GM19240 (cell line): Measurements from ENCODE around the gene SCFD2.
"Not testable (repeated sequence)": the region's sequence is repeated elsewhere in the genome, so short reads cannot be mapped to it uniquely, and the experiment has no call there.

ENCODE experiments used
- DNase-seq: peaks from one replicate; pipeline ENCODE4 v3.0.0; 2011; ENCODE audit warnings: low spot score; ENCODE audit not compliant: insufficient read length

SCFD2 gene

DNA sequence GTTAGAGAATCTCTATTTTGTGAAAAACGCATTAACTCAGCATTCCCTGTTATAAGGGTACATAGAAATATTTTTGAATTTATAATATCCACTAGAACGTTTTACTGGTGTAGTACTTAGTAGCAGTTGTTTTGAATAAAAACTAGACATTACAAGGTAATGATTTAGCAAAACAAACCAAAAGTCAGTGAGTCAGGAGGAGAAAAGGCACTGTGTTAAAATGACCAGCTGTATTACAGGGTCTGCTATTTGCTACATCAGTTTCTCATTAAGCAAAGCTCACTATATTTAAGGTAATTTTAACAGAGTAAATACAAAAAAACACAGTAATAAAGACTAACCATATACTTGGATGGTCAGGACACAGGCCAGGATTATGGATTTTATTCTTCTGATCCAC is 351.0 kb downstream of the SCFD2 start:
- DNase-seq, result no peak

DNA sequence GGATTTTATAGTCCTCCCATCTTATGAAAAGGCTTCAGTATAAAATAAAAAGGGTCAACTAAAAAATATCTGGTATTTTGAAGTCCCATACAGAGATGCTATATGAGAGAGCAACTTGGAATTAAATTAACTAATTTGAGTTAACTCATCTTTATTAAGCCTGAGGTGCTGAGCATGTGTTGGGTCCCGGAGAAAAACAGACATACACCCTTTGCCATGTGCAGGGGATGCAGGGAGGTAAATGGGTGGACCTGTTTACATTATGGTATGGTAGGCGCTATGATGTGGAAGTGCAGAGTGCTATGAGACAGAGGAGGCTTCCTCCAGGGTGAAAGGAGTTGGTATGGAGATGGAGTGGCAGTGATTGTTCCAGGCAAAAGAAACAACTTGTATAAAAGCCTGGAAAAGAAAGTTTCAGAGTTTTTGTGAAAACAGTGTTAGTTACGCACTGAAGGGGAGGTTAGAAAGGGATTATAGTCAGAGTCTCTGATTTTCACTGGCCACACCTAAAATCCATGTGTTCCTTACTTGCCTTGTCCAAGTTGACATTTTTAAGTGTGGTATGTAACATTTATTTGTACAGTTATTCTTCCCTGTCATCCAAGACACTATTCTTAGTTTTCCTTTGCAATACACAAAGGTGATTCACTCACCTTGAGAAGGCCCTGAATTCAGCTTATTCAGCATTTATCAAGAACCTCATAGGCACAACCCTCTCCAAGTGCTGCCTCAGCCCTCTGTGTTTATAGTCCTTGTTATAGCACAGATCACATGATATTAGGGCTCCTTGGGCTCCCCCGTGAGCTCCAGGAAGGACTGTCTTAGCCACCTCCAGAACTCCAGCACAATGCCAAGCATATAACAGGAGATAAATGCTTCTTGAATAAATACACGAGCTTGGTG is 351.7 kb downstream of the SCFD2 start:
- DNase-seq, result no peak

- no peak for DNase-seq
These were observed 353.1 kb downstream of the SCFD2 start for GRCh38 chr4:53012738-53013137.

- DNase-seq, result no peak
These were observed 354.5 kb downstream of the SCFD2 start for GRCh38 chr4:53011259-53011905.

GRCh38 chr4:53010318-53010717 is 355.5 kb downstream of the SCFD2 start:
- DNase-seq, result no peak

GRCh38 chr4:53009824-53010223 is 356.0 kb downstream of the SCFD2 start:
- no peak for DNase-seq

GRCh38 chr4:53007024-53007423 is 358.8 kb downstream of the SCFD2 start:
- no peak for DNase-seq

- no peak for DNase-seq
These were observed 360.1 kb downstream of the SCFD2 start for GRCh38 chr4:53005808-53006207.

GRCh38 chr4:53005149-53005546 is 360.7 kb downstream of the SCFD2 start:
- no peak for DNase-seq

- no peak for DNase-seq
These were observed 361.2 kb downstream of the SCFD2 start for GRCh38 chr4:53004497-53005148.

DNA sequence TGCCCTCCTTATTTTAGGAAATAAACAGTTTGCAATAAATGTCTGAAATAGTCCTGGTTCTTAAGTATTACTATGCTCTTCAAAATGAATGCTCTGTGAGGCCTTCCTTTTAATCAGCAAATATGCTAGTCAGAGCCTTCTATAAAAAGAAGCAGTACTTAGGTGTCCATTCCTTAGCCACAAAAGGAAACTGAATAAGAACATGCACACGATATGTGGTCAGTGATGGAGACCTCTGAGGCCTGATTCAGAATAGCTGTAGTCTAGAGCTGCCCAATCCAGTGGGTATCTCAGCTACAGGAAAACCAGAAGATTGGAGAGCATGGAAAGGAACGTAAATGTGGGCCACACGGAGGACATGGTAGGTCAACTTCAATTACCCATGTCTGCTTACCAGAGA is 361.9 kb downstream of the SCFD2 start:
- no peak for DNase-seq

DNA sequence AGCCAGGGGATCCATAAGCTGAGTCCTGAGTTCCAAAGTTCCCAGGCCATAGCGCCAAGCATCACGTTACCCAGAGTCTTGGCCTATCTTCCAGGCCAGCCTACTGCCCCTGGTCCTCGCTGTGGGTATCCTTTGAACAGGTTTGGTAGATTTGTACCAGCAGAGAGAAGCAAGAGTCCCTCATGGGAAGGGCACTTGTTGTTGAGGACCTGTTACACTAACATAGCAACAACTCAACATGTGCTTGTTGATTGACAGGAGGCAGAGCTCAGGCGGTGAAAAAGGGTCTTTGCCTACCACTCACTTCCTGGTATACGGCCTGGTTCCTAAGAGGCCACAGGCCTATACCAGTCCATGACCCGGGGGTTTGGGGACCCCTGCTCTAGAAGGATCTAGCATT is 365.3 kb downstream of the SCFD2 start:
- DNase-seq, result no peak

- no peak for DNase-seq
These were observed 366.2 kb downstream of the SCFD2 start for GRCh38 chr4:52999626-53000025.

DNA sequence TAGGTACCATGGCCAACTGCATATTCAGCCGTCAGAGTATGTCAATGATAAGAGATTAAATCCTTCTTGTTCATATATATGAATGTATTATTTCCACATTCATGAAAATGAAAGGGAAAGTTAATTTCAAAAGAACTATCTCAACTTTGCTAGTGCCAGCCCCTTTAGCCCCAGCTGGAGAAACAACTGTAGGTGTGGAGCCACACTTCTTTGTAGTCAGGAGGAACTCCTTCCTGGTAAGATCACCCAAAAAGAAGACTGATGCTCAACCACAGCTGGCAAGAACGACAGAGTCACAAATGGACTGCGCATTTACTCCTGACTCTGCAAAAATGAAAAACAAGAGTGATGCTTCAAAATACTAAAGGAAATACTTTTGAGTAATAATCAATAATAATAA is 367.4 kb downstream of the SCFD2 start:
- DNase-seq, result no peak

DNA sequence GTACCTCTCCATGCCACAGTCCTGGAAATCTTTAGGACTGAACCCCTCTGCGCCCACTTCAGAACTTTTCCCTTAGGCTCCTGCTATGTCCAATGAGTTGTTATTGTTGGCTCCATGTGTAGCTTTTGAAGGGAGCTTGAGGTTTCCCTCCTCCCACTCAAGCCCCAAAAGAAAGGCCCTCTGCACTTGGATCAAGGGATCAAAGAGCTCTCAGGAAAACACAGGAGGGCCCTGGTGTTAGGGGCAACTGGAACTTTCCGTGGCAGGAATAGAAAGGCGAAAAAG is 368.8 kb downstream of the SCFD2 start:
- no peak for DNase-seq

- DNase-seq, result no peak
These were observed 369.4 kb downstream of the SCFD2 start for GRCh38 chr4:52996261-52997131.

DNA sequence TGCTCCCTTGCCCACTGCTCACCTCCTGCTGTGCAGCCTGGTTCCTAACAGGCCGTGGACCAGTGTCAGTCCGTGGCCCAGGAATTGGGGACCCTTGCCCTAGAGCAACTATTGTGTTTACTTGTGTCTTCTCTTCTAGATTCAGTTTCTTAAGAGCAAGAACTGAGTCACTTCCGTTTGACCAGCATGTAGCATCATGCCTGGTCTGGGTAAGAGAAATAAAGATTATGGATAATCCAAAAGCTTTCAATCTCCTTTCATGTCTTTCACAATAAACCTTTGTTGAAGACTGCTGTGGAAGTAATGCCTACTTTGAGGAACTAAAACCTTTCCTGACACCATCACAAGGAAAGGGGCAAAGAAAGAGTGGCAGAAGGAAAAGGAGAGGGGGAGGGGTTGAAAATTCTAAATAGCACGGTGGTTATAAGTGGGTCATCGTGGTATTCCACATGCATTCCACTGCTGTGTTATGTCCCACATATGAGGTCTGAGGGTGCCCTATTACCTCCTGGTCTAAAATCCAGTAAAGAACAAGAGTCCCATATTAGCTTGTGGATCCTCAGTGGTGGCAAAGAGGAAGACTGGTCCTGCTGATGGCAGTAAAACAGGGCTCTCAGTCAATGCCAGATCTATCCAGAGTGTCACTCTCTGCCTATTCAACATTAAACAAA is 370.4 kb downstream of the SCFD2 start:
- no peak for DNase-seq

DNA sequence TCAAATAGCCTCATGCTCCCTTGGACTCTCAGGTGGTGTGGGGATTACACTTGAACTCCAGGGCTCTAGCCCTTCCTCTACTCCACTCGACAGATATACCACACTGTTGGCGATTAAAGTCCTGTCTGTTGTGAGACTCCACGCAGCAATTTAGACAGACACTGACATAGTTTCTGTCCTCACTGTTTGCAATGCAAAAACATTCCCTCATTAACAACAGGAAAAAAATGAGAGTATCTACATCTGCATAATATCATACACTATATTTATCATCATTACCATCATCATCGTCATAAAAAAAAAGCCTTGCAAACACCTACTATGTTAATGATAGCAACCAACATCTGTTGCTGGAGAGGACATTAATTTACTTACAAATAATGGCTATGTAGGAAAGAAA is 371.3 kb downstream of the SCFD2 start:
- DNase-seq, result no peak

DNA sequence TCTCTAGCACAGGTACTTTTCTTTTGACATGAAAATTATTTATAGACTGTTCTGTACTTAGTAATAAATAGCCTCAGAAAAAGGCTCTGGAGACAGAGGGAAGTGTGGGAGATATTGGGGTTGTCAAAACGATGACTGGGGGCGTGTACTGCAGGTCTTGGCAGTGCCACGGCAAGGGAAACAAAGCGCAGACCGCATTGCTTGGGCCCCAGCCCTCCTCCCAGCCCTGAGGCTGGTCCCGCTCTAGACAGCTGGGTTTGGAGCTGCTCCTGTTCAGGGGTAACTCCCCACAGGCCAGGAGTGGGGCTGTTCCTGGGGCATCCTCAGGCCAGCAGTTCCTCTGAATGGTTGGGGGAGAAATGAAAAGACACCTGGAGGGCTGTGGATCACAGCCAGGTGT is 372.1 kb downstream of the SCFD2 start:
- no peak for DNase-seq

- DNase-seq, result not testable (repeated sequence)
These were observed 373.3 kb downstream of the SCFD2 start for GRCh38 chr4:52992551-52992950.

GRCh38 chr4:52991472-52991871 is 374.4 kb downstream of the SCFD2 start:
- no peak for DNase-seq
